Activated CD8-positive, alpha-beta memory T cell treated with anti-CD3 and anti-CD28 coated beads for 36 hours (primary cell): ENCODE measurements around the gene TBCK. TPM values are rescaled to one million over a fixed set of nuclear protein-coding genes. Genes with fewer than 3 reads are reported as not detected.

Experiments used
- CTCF ChIA-PET: fragments of 350-600 bp; sonication (Branson Sonifier 250); formaldehyde crosslinking; loops from one replicate; lab custom pipeline; 2021; ENCODE audit warnings: antibody characterized with exemption; lab: Charles Lee
- POLR2A ChIA-PET: fragments of 350-600 bp; sonication (Branson Sonifier 250); formaldehyde crosslinking; loops from one replicate; lab custom pipeline; 2021; ENCODE audit warnings: antibody characterized with exemption; lab: Charles Lee
- total RNA-seq, 2 experiments: library from RNA; stranded (reverse); gene quantifications; one replicate each; pipeline ENCODE4 v1.2.3, GENCODE V29; 2021

Gene TBCK
- 10 to 100 TPM; 21.2 to 22.2 TPM for total RNA-seq

DNA sequence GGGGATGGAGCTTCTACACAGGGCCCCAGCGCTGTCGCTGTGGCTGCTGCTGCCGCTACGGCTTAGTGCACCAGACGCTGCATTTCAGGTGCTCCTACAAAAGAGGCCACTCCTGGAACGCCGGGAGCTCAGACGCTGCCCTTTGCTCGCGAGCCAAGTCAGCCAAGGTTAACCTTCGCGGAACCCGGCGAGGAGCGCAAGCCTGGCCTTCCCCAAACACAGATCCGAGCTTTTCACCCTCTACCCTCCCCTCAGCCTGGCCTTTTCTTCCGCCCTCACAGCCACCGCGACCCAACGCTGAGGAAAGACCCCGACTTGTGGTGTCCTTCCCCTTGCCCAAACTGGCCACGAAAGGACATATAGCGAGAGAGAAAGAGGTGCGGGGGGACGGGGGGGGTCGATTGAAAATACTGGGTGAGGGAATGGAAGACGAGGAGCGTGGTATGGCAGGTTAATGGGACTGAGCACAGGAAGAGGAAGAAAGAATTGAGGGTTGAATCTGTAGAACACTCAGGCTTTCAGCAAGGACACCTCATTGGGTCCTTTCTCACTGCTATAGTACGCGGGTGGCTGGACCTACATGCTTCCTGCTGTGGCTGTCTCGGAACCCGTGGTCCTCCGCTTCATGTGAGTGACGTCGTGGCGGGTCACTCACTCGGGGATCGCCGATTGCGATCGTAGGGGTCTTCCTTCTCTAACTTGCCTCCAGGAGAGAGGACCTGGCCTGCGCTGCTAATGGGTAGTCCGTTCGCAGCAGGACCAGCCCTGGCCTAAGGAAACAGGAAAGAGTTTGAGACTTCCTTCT, at the start of gene TBCK, which contains the start of gene AIMP1:
Gene TBCK (minus strand): TSS at position 242 of the 805 bp plus-strand sequence. CDS start 7,249 bp downstream, outside the sequence.
Gene AIMP1 (plus strand): TSS at position 583 of the 805 bp plus-strand sequence. CDS start 8,460 bp downstream, outside the sequence.
- ChIA-PET CTCF (no interaction called here), POLR2A (interaction anchor here (0.7 to 1.0 kb wide), 3 partner anchors 19 to 1404 kb away, joined by 3 to 4 read pairs (median 3); partner anchors contain the start of gene PAPSS1)

DNA sequence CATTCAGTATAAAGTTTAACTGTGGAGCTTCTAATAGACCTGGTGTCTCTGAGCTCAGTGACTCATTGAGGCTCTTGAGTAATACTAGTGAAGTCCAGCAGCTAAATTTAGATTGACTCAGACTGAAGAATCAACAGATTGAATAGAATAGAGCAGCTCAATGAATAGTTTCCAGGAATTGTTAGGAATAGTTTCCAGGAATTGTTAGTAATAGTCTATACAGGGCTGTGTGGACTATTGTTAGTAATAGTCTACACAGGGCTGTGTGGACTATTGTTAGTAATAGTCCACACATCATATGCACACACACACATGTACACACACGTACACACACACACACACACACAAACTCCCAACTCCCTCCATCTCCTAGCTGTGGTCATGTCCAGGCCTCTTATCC, 49.6 kb upstream of the TBCK start:
- ChIA-PET POLR2A (no interaction called here), CTCF (no interaction called here)

DNA sequence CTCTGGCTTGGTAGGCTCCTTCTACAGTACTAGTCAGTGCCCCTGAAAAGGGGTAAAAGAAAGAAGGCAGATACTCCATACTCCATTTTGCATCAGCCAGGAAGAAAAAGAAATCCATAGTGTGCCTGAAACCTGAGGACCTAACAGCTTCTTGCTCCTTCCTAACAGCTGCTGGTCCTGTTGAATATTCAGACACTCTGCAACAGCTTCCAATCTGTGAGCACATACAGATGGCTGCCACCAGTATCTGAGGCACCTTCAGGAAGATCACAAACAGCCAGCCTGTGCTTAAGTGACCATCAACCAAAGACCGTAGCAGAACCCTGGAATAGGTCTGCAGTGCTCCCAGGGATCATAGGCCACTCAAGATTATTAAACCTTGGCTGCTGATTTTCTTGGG, 48.3 kb upstream of the TBCK start:
- CTCF ChIA-PET: no interaction called here

DNA sequence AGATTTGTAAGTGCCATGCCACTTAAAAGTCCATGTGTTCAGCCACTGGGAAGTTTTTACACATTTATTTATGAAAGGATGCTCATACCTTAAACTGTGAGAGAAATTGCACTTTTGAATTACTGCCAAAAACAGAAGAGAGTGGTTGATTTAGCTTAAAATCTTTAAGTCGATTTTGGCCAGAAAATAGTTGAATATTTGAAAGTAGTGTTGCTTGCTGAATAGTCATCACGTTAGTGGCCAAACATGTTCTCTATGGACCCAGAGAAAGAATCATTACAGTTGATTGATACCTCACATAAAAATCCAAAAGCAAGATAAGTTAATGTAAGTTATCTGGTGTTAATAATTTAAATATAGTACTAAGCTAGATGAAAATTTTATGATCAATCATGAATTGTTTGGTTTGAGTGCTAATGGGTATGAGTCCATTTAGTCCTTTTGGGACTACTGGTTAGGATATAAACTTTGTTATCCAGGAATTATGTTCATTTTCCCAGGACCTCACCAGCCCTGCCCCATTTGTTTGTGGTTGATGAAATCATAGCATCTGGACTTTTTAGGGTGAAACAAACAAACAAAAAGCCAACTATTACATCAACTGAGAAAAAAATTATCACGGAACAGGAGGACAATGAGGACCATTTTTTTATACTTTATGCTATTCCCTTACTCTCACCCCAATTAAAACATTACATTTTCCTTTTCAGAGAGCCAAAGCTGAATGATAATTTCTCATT, 46.2 kb upstream of the TBCK start:
- CTCF ChIA-PET: no interaction called here

More for the DNA sequence above, 48.3 kb upstream of the TBCK start:
- POLR2A ChIA-PET: no interaction called here

DNA sequence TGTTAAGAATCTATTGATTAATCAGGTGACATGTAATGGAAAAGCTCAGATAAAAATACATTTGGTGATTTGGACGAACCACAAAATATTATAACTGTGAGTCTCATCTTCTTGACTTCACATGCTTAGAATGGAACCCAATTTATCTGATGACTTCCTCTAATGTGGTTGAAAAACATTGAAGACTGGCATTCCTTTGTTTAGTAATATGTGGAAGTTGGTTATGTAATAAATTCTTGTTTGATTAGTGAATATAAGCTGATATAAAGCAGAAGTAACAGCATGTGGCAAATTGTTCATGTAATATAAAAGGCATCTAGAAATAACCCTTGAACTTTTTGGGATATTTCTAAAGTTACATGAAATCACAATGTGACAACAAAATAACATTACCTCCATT, 42.9 kb upstream of the TBCK start:
- POLR2A ChIA-PET: no interaction called here
- CTCF ChIA-PET: no interaction called here

More for the DNA sequence above, 46.2 kb upstream of the TBCK start:
- POLR2A ChIA-PET: no interaction called here

DNA sequence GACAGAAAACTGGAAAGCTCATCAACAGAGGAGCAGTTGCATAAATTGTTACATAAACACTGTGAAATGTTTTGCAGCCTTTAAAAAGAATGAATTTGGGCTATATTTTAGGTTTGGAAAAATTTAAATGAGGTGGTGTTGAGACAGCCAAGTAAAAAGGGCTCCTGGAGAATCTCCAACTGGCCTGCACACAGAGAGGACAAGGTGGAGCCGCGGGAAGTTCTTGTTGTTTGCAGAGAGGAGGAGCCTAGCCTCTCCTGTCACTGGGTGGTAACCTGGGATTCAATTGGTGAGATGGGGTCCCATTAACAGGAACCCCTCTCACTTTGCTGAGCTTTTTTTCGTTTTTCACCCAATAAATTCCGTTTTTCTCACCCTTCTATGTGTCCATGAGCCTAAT, 39.2 kb upstream of the TBCK start:
- POLR2A ChIA-PET: no interaction called here
- CTCF ChIA-PET: no interaction called here

DNA sequence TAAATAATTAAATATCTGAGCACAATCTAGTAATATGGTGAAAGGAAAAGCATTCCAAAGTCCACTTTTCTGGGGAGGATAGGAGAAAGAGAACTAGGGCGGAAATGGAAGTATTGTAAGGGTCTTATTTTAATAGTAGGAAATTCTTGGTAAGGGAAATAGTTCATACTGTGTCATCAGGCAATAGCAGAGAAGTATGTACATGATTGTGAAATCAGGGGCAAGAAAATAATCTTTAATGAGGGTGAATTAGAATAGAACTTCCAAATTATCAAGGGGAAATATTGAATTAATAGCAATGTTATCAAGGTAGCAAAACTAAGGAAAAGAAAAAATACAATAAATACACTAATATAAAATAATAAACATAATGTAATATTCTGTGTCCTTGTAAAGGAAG, 37.8 kb upstream of the TBCK start:
- CTCF ChIA-PET: no interaction called here

DNA sequence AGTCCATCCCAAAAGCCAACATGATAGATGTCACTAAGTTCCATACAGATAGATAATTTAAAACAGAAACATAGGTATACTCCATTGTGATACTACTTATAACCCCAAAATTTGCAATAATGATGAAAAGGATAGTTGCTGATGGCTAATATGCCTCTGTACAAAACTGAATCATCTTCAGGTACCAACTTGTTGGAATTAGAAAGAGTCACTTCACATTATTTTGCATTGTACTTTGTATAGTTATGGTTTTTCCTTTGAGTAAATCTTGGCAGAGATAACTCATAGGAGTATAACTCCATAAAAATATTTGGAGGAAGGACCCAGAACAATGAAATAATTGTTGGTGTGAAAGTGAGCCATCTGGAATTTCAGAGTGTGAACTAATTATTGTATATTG, 35.0 kb upstream of the TBCK start:
- ChIA-PET POLR2A (no interaction called here), CTCF (no interaction called here)

More for the DNA sequence above, 37.8 kb upstream of the TBCK start:
- POLR2A ChIA-PET: no interaction called here

DNA sequence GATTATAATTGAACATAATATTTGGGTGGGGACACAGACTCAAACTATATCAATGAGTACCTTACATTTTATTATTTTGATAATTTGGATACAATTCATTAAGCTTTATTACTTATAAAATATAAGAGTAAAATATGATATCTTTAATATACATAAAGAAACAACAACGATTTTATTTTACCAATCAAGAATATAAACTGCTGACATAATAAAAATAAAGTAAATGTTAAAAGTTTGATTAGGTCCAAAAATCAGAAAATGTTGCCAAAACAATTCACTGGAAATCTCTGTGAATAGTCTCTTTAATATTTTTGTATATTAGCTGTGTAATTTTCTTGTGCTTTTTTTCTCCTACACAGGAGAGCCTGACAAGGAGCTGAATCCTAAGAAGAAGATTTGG, 31.2 kb upstream of the TBCK start:
- CTCF ChIA-PET: no interaction called here
- POLR2A ChIA-PET: no interaction called here

DNA sequence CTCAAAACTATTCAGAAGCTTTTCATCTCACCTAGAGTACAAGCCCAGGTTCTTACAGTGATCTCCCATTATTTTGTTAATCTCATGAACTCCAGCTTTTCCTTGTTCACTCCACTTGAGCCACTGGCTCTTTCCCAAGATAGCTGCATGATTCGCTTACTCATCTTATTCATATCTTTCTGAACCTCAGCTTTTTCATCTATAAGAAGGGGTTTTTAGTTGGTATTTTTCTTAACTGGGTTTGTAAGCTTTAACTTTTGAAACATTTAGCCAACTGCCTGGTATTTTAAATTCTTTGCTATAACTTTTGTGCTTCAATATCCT, 28.6 kb upstream of the TBCK start:
- ChIA-PET CTCF (no interaction called here), POLR2A (no interaction called here)

DNA sequence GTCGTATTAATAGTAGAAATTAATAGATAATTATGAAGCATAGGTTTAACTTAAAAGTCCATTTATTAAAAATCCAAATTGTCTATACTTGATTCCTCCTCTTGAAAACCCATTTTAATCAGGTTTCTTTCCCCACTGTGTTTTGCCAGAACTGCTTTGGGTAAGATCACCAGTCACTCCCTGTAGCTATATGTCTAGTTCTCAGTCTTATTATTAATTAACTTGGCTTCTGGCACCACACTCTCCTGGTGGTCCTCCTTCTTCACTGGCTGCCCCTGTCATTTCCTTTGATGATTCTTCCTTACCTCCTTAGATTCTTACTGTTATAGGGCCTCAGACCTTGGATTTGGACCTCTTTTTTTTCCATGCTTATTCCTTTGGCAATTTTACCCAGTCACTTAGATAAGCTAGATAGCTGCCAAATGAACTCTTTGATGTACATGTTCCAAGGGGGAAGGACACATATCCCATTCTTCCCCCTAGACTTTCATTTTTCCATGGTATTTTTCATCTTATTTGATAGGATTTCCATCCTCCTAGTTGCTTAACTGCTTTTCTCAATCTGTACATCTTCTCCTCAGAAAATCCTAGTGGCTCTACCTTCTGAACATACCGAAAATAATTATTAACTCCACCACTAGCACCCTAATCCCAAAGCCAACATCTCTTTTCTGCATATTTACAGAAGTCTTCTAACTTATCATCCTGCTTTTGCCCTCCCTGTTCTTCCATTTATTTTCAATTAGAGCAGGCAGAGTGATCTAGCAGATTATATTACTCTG, 28.0 kb upstream of the TBCK start:
- POLR2A ChIA-PET: no interaction called here
- CTCF ChIA-PET: no interaction called here

DNA sequence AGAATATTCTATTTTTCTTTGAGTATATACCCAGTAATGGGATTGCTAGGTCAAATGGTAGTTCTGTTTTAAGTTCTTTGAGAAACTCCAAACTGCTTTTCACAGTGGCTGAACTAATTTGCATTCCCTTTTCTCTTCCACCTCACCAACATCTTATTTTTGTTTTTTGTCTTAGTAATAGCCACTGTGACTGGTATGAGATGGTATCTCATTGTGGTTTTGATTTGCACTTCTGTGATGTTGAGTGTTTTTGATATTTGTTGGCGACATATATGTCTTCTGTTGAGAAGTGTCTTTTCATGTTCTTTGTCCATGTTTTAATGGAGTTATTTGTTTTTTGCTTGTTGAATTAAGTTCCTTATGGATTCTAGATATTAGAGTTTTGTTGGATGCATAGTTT, 24.8 kb upstream of the TBCK start:
- ChIA-PET POLR2A (no interaction called here), CTCF (no interaction called here)

DNA sequence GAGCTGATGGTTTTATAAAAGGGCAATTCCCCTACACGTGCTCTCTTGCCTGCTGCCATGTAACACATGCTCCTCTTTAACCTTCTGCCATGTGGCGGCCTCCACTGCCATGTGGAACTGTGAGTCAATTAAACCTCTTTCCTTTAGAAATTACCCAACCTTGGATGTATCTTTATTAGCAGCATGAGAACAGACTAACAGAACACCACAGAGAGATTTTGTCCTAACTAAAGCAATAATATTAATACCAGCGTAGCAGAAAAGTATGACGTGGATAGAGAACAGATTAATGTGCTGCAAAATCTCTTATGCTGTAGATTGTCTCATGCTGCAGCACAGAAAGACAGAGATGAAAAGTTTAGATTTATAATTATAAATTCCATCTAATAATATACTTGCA, 23.4 kb upstream of the TBCK start:
- ChIA-PET POLR2A (no interaction called here), CTCF (no interaction called here)

DNA sequence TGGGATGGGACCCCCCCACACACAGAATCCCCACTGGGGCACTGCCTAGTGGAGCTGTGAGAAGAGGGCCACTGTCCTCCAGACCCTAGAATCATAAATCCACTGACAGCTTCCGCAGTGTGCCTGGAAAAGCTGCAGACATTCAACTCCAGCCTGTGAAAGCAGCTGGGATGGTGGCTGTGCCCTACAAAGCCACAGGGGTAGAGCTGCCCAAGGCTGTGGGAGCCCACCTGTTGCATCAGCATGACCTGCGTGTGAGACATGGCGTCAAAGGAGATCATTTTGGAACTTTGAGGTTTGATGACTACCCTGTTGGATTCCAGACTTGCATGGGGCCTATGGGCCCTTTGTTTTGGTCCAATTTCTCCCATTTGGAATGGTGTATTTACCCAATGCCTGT, 22.7 kb upstream of the TBCK start:
- ChIA-PET CTCF (interaction anchor here (0.9 kb wide), 1 partner anchor 50 kb away, joined by 3 read pairs; no protein-coding TSS in a partner anchor), POLR2A (no interaction called here)

DNA sequence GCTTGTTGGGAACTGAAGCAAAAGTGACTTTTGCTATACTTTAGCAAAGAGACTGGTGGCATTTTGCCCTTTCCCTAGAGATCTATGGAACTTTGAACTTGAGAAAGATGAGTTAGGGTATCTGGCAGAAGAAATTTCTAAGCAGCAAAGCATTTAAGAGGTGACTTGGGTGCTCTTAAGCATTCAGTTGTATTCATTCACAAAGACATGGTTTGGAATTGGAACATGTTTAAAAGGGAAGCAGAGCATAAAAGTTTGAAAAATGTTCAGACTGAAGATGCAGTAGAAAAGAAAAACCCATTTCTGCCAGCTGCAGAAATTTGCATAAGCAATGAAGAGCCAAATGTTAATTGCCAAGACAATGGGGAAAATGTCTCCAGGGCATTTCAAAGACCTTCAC, 21.9 kb upstream of the TBCK start:
- ChIA-PET POLR2A (no interaction called here), CTCF (interaction anchor here (0.9 kb wide), 1 partner anchor 49 kb away, joined by 3 read pairs; no protein-coding TSS in a partner anchor)

DNA sequence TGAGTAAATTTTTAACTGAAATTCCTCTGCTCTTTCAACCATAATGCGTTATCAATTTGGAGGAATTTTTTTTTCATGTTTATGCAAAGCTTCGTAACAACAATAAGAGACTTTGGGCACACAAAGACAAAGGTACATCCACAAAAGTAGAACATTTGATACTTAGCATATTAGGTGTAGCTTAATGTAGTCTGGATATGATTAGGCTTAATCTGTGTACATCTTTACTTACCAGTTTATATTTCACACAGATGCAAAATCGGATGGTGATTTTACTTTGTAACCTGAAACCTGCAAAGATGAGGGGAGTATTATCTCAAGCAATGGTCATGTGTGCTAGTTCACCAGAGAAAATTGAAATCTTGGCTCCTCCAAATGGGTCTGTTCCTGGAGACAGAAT, 20.6 kb upstream of the TBCK start:
- ChIA-PET POLR2A (no interaction called here), CTCF (no interaction called here)

DNA sequence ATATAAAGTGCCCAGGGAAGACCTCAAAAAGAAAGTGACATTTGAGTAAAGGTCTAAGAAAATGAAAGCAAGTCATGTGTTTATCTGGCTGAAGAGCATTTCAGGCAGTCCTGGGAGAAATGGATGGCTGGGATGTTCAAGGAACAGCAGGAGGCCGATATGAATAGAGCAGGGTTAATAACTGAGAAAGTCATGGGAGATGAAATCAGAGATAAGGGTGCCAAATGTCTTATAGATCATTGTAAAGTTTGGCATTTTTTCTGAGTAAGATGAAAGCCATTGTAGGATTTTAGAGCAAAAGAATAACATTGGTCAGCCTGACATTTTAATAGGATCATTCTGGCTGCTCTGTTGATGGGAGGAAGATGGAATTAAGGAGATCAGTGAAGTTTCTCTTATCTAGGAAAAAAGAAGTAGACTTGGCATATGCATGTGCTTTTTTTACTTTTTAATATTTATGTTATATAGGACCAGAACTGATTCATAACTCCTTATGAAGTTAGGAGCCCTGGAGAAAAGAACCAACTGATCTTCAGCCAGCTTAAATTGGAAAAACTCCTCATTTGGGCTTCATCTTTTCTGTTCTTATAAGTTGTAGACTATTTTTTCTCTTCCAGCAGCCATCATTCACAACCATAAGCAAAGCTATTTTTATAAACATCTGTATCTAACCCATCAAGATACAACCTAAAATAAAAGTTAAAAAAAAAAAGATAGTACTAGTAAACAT, 18.9 kb upstream of the TBCK start:
- CTCF ChIA-PET: no interaction called here

DNA sequence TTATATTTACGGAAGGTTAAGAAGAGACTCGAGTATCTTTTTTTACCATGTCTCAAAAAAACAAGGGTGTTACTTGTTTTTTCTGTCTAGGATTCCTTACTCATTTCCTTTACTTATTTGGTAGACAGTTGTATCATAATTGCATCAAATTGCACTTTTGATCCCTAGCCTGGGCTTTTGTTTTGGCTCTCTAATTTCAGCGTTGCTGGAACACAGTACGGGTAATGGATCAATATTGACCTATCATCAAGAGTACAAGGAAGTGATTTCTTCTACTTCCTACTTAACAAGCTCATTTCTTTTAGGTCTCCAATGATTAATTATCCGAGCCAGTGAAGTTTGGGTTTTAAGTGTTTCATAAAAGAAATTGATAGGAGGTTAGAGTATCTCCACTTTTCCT, 17.2 kb upstream of the TBCK start:
- ChIA-PET CTCF (no interaction called here), POLR2A (no interaction called here)

More for the DNA sequence above, 18.9 kb upstream of the TBCK start:
- POLR2A ChIA-PET: interaction anchor here (0.7 kb wide), 1 partner anchor 19 kb away, joined by 3 read pairs; the partner anchor contains the start of genes AIMP1 and TBCK

DNA sequence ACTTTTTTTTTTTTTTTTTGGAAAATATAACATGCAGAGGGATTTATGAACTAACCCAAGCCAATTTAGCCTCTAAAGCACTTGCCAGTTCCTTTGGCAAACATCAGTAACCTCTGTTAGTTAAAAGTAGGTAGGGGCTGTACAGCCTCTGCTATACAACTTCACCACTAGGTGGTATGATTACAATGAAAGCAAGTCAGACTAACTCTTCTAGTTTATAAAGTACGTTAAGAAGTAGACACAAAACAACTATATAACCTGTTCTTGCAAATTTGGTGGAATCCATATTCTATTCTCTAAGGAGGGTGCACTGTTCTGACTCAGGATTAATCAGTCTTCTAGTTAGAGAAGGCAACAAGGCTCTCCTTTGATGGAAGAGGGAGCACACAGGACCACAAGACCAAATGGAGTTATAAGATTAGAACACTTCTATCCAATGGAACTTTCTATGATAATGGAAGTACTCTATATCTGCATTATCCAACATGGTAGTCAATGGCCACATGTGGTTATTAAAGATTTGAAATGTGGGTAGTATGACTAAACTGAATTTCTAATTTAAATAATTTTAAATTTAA, 13.1 kb upstream of the TBCK start:
- POLR2A ChIA-PET: interaction anchor here (0.7 kb wide), 1 partner anchor 1337 kb away, joined by 4 read pairs; no protein-coding TSS in a partner anchor
- CTCF ChIA-PET: interaction anchor here (0.7 kb wide), 2 partner anchors 11 kb away, joined by 3 read pairs; no protein-coding TSS in a partner anchor
